WI38 (cell line): ENCODE measurements around the gene YY1.
"Not testable (repeated sequence)": the region's sequence is repeated elsewhere in the genome, so short reads cannot be mapped to it uniquely, and the experiment has no call there.

Source experiments
- H3K4me3 ChIP-seq: 2 replicates; pipeline ENCODE4 v1.5.1; 2011; ENCODE audit warnings: low read depth, mild to moderate bottlenecking, control low read depth, low read length
- CTCF ChIP-seq: IDR thresholded peaks from 2 replicates; pipeline ENCODE4 v1.5.1; 2012; ENCODE audit warnings: low read depth, mild to moderate bottlenecking, control low read depth, low read length

YY1 gene

GRCh38 chr14:100306101-100306997, 67.4 kb downstream of the YY1 start, which contains the start of gene SLC25A29:
Gene SLC25A29, minus strand, starts transcription at chr14:100306444. Its CDS starts 212 bp downstream, at chr14:100306232.
- no peak for TF ChIP-seq CTCF
- H3K4me3 ChIP-seq, result peak within 1 kb of the TSS; percentile 81

GRCh38 chr14:100306998-100307765, 68.2 kb downstream of the YY1 start:
- no peak for TF ChIP-seq CTCF
- H3K4me3 ChIP-seq, result peak overlapping the region; percentile 81

- peak overlapping the region; percentile 81 for H3K4me3 ChIP-seq
- TF ChIP-seq CTCF, result no peak
Observed at GRCh38 chr14:100307766-100308426, 69.0 kb downstream of the YY1 start.

GRCh38 chr14:100308427-100308792, 69.5 kb downstream of the YY1 start:
- not testable (repeated sequence) for H3K4me3 ChIP-seq

- no peak for TF ChIP-seq CTCF
- H3K4me3 ChIP-seq, result no peak overlapping the region
Observed at GRCh38 chr14:100309028-100309737, 70.2 kb downstream of the YY1 start.

- not testable (repeated sequence) for H3K4me3 ChIP-seq
Observed at GRCh38 chr14:100312110-100312876, 73.3 kb downstream of the YY1 start.

GRCh38 chr14:100312877-100313400, 74.0 kb downstream of the YY1 start:
- H3K4me3 ChIP-seq, result no peak overlapping the region
- TF ChIP-seq CTCF, result no peak
